HepG2 (cell line): ENCODE results near the gene ANKRD39. TPM values are rescaled to one million over a fixed set of nuclear protein-coding genes. Genes with fewer than 3 reads are reported as not detected.

Experiments
- KDM1A ChIP-seq: IDR thresholded peaks from 2 replicates; pipeline ENCODE4 v1.6.1; 2016; ENCODE audit warnings: missing compliant biosample characterization
- KDM4B ChIP-seq: sonication (generic); formaldehyde crosslinking; IDR thresholded peaks from 2 replicates; pipeline ENCODE4 v1.4.0; 2020; ENCODE audit warnings: missing genetic modification reagents
- MTA3 ChIP-seq: sonication (generic); formaldehyde crosslinking; IDR thresholded peaks from 2 replicates; pipeline ENCODE4 v1.4.0; 2020; ENCODE audit warnings: missing genetic modification reagents
- NFE2L1 ChIP-seq: sonication (generic); formaldehyde crosslinking; IDR thresholded peaks from 2 replicates; pipeline ENCODE4 v1.4.0; 2020; ENCODE audit warnings: missing genetic modification reagents, mild to moderate bottlenecking, borderline replicate concordance
- RFX5 ChIP-seq: IDR thresholded peaks from 2 replicates; pipeline ENCODE4 v1.6.1; 2011; ENCODE audit warnings: low read depth, low read length, improper control_type of control experiment
- ZBTB7B ChIP-seq: sonication (generic); formaldehyde crosslinking; IDR thresholded peaks from 2 replicates; pipeline ENCODE4 v1.4.0; 2020; ENCODE audit warnings: missing genetic modification reagents
- ZNF138 ChIP-seq: sonication (generic); formaldehyde crosslinking; IDR thresholded peaks from 2 replicates; pipeline ENCODE4 v1.5.0; 2020; ENCODE audit warnings: mild to moderate bottlenecking, low read depth, missing genetic modification reagents
- ZNF160 ChIP-seq: sonication (generic); formaldehyde crosslinking; IDR thresholded peaks from 2 replicates; pipeline ENCODE4 v1.8.0; 2022; ENCODE audit warnings: mild to moderate bottlenecking, inconsistent platforms, missing genetic modification reagents
- ZNF558 ChIP-seq: sonication (generic); formaldehyde crosslinking; IDR thresholded peaks from 2 replicates; pipeline ENCODE4 v1.9.0; 2022; ENCODE audit warnings: mild to moderate bottlenecking, missing genetic modification reagents, borderline replicate concordance
- polyA plus RNA-seq, 8 experiments: library from polyadenylated mRNA; depleted of rRNA in 3 of 8; stranded (reverse) in 7 of 8; unstranded in 1 of 8; fragments of >200 nt; fragmentation: Illumina TruSeq in 4 of 8; extraction: Trizol in 4 of 8; gene quantifications; 2 replicates each; pipeline versions ENCODE4 v1.2.1 to v1.2.3, GENCODE V29; 2011 to 2016; ENCODE audit warnings: low read depth in 4 of 8, missing spikeins in 1 of 8, mixed read lengths in 1 of 8; ENCODE audit not compliant: insufficient read depth in 1 of 8
- total RNA-seq, 5 experiments: library from RNA; depleted of rRNA; stranded (reverse); fragments of >200 nt; fragmentation: Illumina TruSeq; extraction: Trizol; gene quantifications; 2 replicates each; pipeline ENCODE4 v1.2.3, GENCODE V29; 2016; ENCODE audit warnings: low read depth in 1 of 5
- TF ChIP-seq, protein P1 (sequence below): sonication (generic); formaldehyde crosslinking; IDR thresholded peaks from 2 replicates; pipeline ENCODE4 v1.4.0; 2020; ENCODE audit warnings: missing genetic modification reagents
- TF ChIP-seq, protein P2 (sequence below): sonication (generic); formaldehyde crosslinking; IDR thresholded peaks from 2 replicates; pipeline ENCODE4 v1.4.0; 2020; ENCODE audit warnings: missing genetic modification reagents
- TF ChIP-seq, protein P3 (sequence below): sonication (generic); formaldehyde crosslinking; IDR thresholded peaks from 2 replicates; pipeline ENCODE4 v1.5.0; 2020; ENCODE audit warnings: missing genetic modification reagents
- TF ChIP-seq, protein P4 (sequence below): sonication (generic); formaldehyde crosslinking; IDR thresholded peaks from 2 replicates; pipeline ENCODE4 v1.4.0; 2020; ENCODE audit warnings: missing genetic modification reagents
- TF ChIP-seq, protein P5 (sequence below): sonication (generic); formaldehyde crosslinking; IDR thresholded peaks from 2 replicates; pipeline ENCODE4 v1.4.0; 2020; ENCODE audit warnings: missing genetic modification reagents

Gene ANKRD39
- total and polyA plus RNA-seq, 2 of the 13 experiments (the other 11 are each of a cell fraction or from before 2014, with no cell fraction given): 23.2 to 24.8 TPM

DNA sequence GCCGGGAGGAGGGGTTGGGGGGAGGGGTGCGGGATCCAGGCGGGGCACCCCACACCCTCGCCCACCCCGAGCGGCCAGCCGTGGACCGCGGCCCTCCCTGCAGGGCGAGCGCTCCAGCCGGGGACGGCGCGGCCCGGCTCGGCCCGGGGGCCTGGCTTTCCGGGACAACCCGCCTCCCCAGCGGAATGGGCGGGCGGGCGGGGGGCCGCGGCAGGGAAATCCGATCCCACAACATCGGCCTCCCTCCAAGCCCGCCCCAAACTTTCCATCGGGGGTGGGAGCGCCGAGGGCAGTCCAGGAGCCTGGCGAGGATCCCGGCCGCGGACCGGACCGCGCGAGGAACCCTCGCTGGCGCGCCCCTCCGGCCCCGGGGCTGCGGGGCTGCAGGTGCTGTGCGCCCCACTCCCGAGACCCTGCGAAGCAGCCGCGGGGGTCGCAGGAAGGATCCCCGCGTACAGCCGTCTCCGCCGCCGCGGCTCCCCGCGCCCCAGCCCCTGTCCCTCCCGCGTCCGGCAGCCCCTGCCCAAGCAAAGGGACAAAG is 11.5 kb upstream of the ANKRD39 start (continued):
- TF ChIP-seq, protein P1, sequence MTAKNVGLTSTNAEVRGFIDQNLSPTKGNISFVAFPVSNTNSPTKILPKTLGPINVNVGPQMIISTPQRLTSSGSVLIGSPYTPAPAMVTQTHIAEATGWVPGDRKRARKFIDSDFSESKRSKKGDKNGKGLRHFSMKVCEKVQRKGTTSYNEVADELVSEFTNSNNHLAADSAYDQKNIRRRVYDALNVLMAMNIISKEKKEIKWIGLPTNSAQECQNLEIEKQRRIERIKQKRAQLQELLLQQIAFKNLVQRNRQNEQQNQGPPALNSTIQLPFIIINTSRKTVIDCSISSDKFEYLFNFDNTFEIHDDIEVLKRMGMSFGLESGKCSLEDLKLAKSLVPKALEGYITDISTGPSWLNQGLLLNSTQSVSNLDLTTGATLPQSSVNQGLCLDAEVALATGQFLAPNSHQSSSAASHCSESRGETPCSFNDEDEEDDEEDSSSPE (CRISPR knock-in tag): no peak
- TF ChIP-seq NFE2L1 (CRISPR knock-in tag) (no peak), ZBTB7B (CRISPR knock-in tag) (no peak; the same call in 1 of the 2 replicates), ZNF138 (CRISPR knock-in tag) (peak; percentile 57; the same call in 1 of the 2 replicates), MTA3 (no peak), KDM1A (CRISPR knock-in tag) (no peak), ZNF558 (CRISPR knock-in tag) (no peak; the same call in 1 of the 2 replicates), KDM4B (CRISPR knock-in tag) (no peak), RFX5 (no peak), ZNF160 (CRISPR knock-in tag) (peak; percentile 24; the same call in 1 of the 2 replicates)
- TF ChIP-seq, protein P2, sequence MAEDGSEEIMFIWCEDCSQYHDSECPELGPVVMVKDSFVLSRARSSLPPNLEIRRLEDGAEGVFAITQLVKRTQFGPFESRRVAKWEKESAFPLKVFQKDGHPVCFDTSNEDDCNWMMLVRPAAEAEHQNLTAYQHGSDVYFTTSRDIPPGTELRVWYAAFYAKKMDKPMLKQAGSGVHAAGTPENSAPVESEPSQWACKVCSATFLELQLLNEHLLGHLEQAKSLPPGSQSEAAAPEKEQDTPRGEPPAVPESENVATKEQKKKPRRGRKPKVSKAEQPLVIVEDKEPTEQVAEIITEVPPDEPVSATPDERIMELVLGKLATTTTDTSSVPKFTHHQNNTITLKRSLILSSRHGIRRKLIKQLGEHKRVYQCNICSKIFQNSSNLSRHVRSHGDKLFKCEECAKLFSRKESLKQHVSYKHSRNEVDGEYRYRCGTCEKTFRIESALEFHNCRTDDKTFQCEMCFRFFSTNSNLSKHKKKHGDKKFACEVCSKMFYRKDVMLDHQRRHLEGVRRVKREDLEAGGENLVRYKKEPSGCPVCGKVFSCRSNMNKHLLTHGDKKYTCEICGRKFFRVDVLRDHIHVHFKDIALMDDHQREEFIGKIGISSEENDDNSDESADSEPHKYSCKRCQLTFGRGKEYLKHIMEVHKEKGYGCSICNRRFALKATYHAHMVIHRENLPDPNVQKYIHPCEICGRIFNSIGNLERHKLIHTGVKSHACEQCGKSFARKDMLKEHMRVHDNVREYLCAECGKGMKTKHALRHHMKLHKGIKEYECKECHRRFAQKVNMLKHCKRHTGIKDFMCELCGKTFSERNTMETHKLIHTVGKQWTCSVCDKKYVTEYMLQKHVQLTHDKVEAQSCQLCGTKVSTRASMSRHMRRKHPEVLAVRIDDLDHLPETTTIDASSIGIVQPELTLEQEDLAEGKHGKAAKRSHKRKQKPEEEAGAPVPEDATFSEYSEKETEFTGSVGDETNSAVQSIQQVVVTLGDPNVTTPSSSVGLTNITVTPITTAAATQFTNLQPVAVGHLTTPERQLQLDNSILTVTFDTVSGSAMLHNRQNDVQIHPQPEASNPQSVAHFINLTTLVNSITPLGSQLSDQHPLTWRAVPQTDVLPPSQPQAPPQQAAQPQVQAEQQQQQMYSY (CRISPR knock-in tag): peak; percentile 97
- TF ChIP-seq, protein P3, sequence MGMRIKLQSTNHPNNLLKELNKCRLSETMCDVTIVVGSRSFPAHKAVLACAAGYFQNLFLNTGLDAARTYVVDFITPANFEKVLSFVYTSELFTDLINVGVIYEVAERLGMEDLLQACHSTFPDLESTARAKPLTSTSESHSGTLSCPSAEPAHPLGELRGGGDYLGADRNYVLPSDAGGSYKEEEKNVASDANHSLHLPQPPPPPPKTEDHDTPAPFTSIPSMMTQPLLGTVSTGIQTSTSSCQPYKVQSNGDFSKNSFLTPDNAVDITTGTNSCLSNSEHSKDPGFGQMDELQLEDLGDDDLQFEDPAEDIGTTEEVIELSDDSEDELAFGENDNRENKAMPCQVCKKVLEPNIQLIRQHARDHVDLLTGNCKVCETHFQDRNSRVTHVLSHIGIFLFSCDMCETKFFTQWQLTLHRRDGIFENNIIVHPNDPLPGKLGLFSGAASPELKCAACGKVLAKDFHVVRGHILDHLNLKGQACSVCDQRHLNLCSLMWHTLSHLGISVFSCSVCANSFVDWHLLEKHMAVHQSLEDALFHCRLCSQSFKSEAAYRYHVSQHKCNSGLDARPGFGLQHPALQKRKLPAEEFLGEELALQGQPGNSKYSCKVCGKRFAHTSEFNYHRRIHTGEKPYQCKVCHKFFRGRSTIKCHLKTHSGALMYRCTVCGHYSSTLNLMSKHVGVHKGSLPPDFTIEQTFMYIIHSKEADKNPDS (CRISPR knock-in tag): no peak
- TF ChIP-seq, protein P4, sequence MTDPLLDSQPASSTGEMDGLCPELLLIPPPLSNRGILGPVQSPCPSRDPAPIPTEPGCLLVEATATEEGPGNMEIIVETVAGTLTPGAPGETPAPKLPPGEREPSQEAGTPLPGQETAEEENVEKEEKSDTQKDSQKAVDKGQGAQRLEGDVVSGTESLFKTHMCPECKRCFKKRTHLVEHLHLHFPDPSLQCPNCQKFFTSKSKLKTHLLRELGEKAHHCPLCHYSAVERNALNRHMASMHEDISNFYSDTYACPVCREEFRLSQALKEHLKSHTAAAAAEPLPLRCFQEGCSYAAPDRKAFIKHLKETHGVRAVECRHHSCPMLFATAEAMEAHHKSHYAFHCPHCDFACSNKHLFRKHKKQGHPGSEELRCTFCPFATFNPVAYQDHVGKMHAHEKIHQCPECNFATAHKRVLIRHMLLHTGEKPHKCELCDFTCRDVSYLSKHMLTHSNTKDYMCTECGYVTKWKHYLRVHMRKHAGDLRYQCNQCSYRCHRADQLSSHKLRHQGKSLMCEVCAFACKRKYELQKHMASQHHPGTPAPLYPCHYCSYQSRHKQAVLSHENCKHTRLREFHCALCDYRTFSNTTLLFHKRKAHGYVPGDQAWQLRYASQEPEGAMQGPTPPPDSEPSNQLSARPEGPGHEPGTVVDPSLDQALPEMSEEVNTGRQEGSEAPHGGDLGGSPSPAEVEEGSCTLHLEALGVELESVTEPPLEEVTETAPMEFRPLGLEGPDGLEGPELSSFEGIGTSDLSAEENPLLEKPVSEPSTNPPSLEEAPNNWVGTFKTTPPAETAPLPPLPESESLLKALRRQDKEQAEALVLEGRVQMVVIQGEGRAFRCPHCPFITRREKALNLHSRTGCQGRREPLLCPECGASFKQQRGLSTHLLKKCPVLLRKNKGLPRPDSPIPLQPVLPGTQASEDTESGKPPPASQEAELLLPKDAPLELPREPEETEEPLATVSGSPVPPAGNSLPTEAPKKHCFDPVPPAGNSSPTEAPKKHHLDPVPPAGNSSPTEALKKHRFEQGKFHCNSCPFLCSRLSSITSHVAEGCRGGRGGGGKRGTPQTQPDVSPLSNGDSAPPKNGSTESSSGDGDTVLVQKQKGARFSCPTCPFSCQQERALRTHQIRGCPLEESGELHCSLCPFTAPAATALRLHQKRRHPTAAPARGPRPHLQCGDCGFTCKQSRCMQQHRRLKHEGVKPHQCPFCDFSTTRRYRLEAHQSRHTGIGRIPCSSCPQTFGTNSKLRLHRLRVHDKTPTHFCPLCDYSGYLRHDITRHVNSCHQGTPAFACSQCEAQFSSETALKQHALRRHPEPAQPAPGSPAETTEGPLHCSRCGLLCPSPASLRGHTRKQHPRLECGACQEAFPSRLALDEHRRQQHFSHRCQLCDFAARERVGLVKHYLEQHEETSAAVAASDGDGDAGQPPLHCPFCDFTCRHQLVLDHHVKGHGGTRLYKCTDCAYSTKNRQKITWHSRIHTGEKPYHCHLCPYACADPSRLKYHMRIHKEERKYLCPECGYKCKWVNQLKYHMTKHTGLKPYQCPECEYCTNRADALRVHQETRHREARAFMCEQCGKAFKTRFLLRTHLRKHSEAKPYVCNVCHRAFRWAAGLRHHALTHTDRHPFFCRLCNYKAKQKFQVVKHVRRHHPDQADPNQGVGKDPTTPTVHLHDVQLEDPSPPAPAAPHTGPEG (CRISPR knock-in tag): peak; percentile 60; the same call in 1 of the 2 replicates
- TF ChIP-seq, protein P5, sequence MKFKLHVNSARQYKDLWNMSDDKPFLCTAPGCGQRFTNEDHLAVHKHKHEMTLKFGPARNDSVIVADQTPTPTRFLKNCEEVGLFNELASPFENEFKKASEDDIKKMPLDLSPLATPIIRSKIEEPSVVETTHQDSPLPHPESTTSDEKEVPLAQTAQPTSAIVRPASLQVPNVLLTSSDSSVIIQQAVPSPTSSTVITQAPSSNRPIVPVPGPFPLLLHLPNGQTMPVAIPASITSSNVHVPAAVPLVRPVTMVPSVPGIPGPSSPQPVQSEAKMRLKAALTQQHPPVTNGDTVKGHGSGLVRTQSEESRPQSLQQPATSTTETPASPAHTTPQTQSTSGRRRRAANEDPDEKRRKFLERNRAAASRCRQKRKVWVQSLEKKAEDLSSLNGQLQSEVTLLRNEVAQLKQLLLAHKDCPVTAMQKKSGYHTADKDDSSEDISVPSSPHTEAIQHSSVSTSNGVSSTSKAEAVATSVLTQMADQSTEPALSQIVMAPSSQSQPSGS (CRISPR knock-in tag): no peak
